Measurements from ENCODE around the gene MCC. TPM values are rescaled to one million over a fixed set of nuclear protein-coding genes. Genes with fewer than 3 reads are reported as not detected.

Gene MCC
- total RNA-seq, 1 experiment from 2014 or later: 0.10 TPM

- DNase-seq (ENCODE audit: low spot score): peak; percentile 70
- in situ Hi-C loops (cut with HindIII; ENCODE audit: low sequenced_read_pairs): no loop called here
Observed at GRCh38 chr5:113378959-113379541, 109.2 kb downstream of the MCC start.

- in situ Hi-C loops (cut with HindIII; ENCODE audit: low sequenced_read_pairs): no loop called here
Observed at GRCh38 chr5:113378514-113378913, 109.7 kb downstream of the MCC start.

GRCh38 chr5:113378081-113378480 is 110.2 kb downstream of the MCC start:
- no peak for DNase-seq (ENCODE audit: low spot score)
- in situ Hi-C loops (cut with HindIII; ENCODE audit: low sequenced_read_pairs): no loop called here

More at GRCh38 chr5:113378514-113378913, 109.7 kb downstream of the MCC start:
- DNase-seq (ENCODE audit: low spot score): no peak

- DNase-seq (ENCODE audit: low spot score): no peak
- in situ Hi-C loops (cut with HindIII; ENCODE audit: low sequenced_read_pairs): no loop called here
Observed at GRCh38 chr5:113376640-113377039, 111.6 kb downstream of the MCC start.

GRCh38 chr5:113375480-113376060 is 112.7 kb downstream of the MCC start:
- in situ Hi-C loops (cut with HindIII; ENCODE audit: low sequenced_read_pairs): no loop called here

GRCh38 chr5:113373426-113373825 is 114.8 kb downstream of the MCC start:
- in situ Hi-C loops (cut with HindIII; ENCODE audit: low sequenced_read_pairs): no loop called here
- no peak for DNase-seq (ENCODE audit: low spot score)

More at GRCh38 chr5:113375480-113376060, 112.7 kb downstream of the MCC start:
- no peak for DNase-seq (ENCODE audit: low spot score)

GRCh38 chr5:113371721-113372196 is 116.5 kb downstream of the MCC start:
- in situ Hi-C loops (cut with HindIII; ENCODE audit: low sequenced_read_pairs): no loop called here
- peak; percentile 21 for DNase-seq (ENCODE audit: low spot score)

- in situ Hi-C loops (cut with HindIII; ENCODE audit: low sequenced_read_pairs): no loop called here
- no peak for DNase-seq (ENCODE audit: low spot score)
Observed at GRCh38 chr5:113367586-113367985, 120.7 kb downstream of the MCC start.

- no peak for DNase-seq (ENCODE audit: low spot score)
Observed at GRCh38 chr5:113364466-113364865, 123.8 kb downstream of the MCC start.

GRCh38 chr5:113361701-113362100 is 126.6 kb downstream of the MCC start:
- no peak for DNase-seq (ENCODE audit: low spot score)
- in situ Hi-C loops (cut with HindIII; ENCODE audit: low sequenced_read_pairs): no loop called here

More at GRCh38 chr5:113364466-113364865, 123.8 kb downstream of the MCC start:
- in situ Hi-C loops (cut with HindIII; ENCODE audit: low sequenced_read_pairs): no loop called here

GRCh38 chr5:113359419-113359818 is 128.8 kb downstream of the MCC start:
- in situ Hi-C loops (cut with HindIII; ENCODE audit: low sequenced_read_pairs): no loop called here
- DNase-seq (ENCODE audit: low spot score): no peak

GRCh38 chr5:113358696-113359095 is 129.6 kb downstream of the MCC start:
- in situ Hi-C loops (cut with HindIII; ENCODE audit: low sequenced_read_pairs): no loop called here
- no peak for DNase-seq (ENCODE audit: low spot score)

GRCh38 chr5:113357696-113358476 is 130.4 kb downstream of the MCC start:
- in situ Hi-C loops (cut with HindIII; ENCODE audit: low sequenced_read_pairs): no loop called here
- no peak for DNase-seq (ENCODE audit: low spot score)

- in situ Hi-C loops (cut with HindIII; ENCODE audit: low sequenced_read_pairs): no loop called here
- DNase-seq (ENCODE audit: low spot score): no peak
Observed at GRCh38 chr5:113356487-113356886, 131.8 kb downstream of the MCC start.

- in situ Hi-C loops (cut with HindIII; ENCODE audit: low sequenced_read_pairs): no loop called here
- DNase-seq (ENCODE audit: low spot score): no peak
Observed at GRCh38 chr5:113354055-113354454, 134.2 kb downstream of the MCC start.

- DNase-seq (ENCODE audit: low spot score): no peak
- in situ Hi-C loops (cut with HindIII; ENCODE audit: low sequenced_read_pairs): no loop called here
Observed at GRCh38 chr5:113347572-113347971, 140.7 kb downstream of the MCC start.

- in situ Hi-C loops (cut with HindIII; ENCODE audit: low sequenced_read_pairs): no loop called here
- no peak for DNase-seq (ENCODE audit: low spot score)
Observed at GRCh38 chr5:113344973-113345940, 143.0 kb downstream of the MCC start.

GRCh38 chr5:113343343-113343742 is 144.9 kb downstream of the MCC start:
- no peak for DNase-seq (ENCODE audit: low spot score)
- in situ Hi-C loops (cut with HindIII; ENCODE audit: low sequenced_read_pairs): no loop called here

- in situ Hi-C loops (cut with HindIII; ENCODE audit: low sequenced_read_pairs): no loop called here
- no peak for DNase-seq (ENCODE audit: low spot score)
Observed at GRCh38 chr5:113340537-113340936, 147.7 kb downstream of the MCC start.
